Skeletal muscle cell (primary cell): Measurements from ENCODE around the gene CCDC50.

ENCODE experiments used
- DNase-seq: peaks from one replicate; pipeline ENCODE4 v3.0.0-alpha.2; 2010; ENCODE audit warnings: low read depth
- H3K4me3 ChIP-seq: 2 replicates; pipeline ENCODE4 v1.5.1; 2011; ENCODE audit warnings: low read depth, mild to moderate bottlenecking, control low read depth, low read length, moderate library complexity

The CCDC50 gene

GRCh38 chr3:191342411-191342810, 13.2 kb downstream of the CCDC50 start:
- DNase-seq: no peak
- H3K4me3 ChIP-seq: no peak overlapping the region

- DNase-seq: no peak
- H3K4me3 ChIP-seq: no peak overlapping the region
Measured at GRCh38 chr3:191343115-191343514, 13.9 kb downstream of the CCDC50 start.

- no peak overlapping the region for H3K4me3 ChIP-seq
- no peak for DNase-seq
Measured at GRCh38 chr3:191343913-191344312, 14.7 kb downstream of the CCDC50 start.

GRCh38 chr3:191345334-191345733, 16.1 kb downstream of the CCDC50 start:
- no peak overlapping the region for H3K4me3 ChIP-seq
- no peak for DNase-seq

GRCh38 chr3:191347228-191347627, 18.0 kb downstream of the CCDC50 start:
- H3K4me3 ChIP-seq: no peak overlapping the region
- no peak for DNase-seq

- DNase-seq: no peak
- no peak overlapping the region for H3K4me3 ChIP-seq
Measured at GRCh38 chr3:191348098-191348497, 18.9 kb downstream of the CCDC50 start.

- no peak overlapping the region for H3K4me3 ChIP-seq
- DNase-seq: no peak
Measured at GRCh38 chr3:191350396-191351090, 21.3 kb downstream of the CCDC50 start.

- H3K4me3 ChIP-seq: no peak overlapping the region
- DNase-seq: no peak
Measured at GRCh38 chr3:191352014-191352413, 22.8 kb downstream of the CCDC50 start.

GRCh38 chr3:191353022-191353777, 24.0 kb downstream of the CCDC50 start:
- no peak overlapping the region for H3K4me3 ChIP-seq
- DNase-seq: no peak

GRCh38 chr3:191355406-191355805, 26.2 kb downstream of the CCDC50 start:
- no peak for DNase-seq
- no peak overlapping the region for H3K4me3 ChIP-seq

GRCh38 chr3:191356631-191357439, 27.6 kb downstream of the CCDC50 start:
- peak; percentile 37 for DNase-seq
- H3K4me3 ChIP-seq: no peak overlapping the region

- no peak overlapping the region for H3K4me3 ChIP-seq
- no peak for DNase-seq
Measured at GRCh38 chr3:191357909-191358308, 28.7 kb downstream of the CCDC50 start.

- H3K4me3 ChIP-seq: no peak overlapping the region
Measured at GRCh38 chr3:191358929-191359328, 29.7 kb downstream of the CCDC50 start.

GRCh38 chr3:191360620-191361019, 31.4 kb downstream of the CCDC50 start:
- DNase-seq: no peak
- no peak overlapping the region for H3K4me3 ChIP-seq

More at GRCh38 chr3:191358929-191359328, 29.7 kb downstream of the CCDC50 start:
- no peak for DNase-seq

- no peak overlapping the region for H3K4me3 ChIP-seq
- DNase-seq: no peak
Measured at GRCh38 chr3:191361456-191361855, 32.3 kb downstream of the CCDC50 start.

- no peak for DNase-seq
- H3K4me3 ChIP-seq: no peak overlapping the region
Measured at GRCh38 chr3:191362037-191362436, 32.8 kb downstream of the CCDC50 start.

GRCh38 chr3:191362524-191363090, 33.4 kb downstream of the CCDC50 start:
- DNase-seq: no peak
- no peak overlapping the region for H3K4me3 ChIP-seq

GRCh38 chr3:191363221-191363620, 34.0 kb downstream of the CCDC50 start:
- DNase-seq: no peak

GRCh38 chr3:191366675-191367074, 37.5 kb downstream of the CCDC50 start:
- DNase-seq: no peak
- no peak overlapping the region for H3K4me3 ChIP-seq

More at GRCh38 chr3:191363221-191363620, 34.0 kb downstream of the CCDC50 start:
- no peak overlapping the region for H3K4me3 ChIP-seq
